NCI-H1694 (cell line): ENCODE results near the gene RPL13A.
"Not testable (repeated sequence)": the region's sequence is repeated elsewhere in the genome, so short reads cannot be mapped to it uniquely, and the experiment has no call there.

Experiments
- DNase-seq: peaks from one replicate; lab custom pipeline; 2025; lab: John Stamatoyannopoulos, UW

Gene RPL13A

DNA sequence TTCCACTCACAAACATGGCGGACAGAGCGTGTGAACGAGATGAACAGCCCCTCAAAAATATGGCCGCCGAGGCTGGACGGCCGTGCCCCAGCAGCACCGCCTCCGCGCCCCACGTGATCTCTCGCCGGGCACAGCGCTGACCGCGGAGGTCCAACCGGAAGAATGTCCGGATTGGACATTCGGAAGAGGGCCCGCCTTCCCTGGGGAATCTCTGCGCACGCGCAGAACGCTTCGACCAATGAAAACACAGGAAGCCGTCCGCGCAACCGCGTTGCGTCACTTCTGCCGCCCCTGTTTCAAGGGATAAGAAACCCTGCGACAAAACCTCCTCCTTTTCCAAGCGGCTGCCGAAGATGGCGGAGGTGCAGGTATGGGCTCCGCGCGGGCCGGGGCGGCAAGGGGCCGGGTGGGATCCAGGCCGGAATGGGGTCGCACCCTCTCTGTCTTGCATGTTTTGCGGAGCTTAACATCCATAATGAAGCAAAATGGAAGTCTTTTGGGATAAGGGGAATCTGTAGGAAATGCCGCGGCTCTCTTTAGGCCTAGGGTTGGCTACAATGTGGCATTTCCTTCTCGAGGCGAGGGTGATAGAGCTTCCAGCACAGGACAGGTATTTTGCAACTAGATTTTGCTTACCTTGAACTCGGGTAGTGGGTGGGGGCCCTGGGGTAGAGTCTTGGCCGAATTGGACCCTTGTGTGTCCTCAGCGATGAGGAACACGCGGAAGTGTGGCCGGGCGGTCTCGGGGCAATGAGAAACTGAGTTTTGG is at the start of gene RPL13A:
Gene RPL13A, plus strand, starts transcription at position 332 of the 769 bp plus-strand sequence. Its CDS starts 22 bp downstream, at position 354.
- peak; percentile 99 for DNase-seq

- DNase-seq, result no peak
These were observed 49.1 kb upstream of the RPL13A start for GRCh38 chr19:49438261-49438660.

- DNase-seq, result no peak
These were observed 47.6 kb upstream of the RPL13A start for GRCh38 chr19:49439836-49440235.

DNA sequence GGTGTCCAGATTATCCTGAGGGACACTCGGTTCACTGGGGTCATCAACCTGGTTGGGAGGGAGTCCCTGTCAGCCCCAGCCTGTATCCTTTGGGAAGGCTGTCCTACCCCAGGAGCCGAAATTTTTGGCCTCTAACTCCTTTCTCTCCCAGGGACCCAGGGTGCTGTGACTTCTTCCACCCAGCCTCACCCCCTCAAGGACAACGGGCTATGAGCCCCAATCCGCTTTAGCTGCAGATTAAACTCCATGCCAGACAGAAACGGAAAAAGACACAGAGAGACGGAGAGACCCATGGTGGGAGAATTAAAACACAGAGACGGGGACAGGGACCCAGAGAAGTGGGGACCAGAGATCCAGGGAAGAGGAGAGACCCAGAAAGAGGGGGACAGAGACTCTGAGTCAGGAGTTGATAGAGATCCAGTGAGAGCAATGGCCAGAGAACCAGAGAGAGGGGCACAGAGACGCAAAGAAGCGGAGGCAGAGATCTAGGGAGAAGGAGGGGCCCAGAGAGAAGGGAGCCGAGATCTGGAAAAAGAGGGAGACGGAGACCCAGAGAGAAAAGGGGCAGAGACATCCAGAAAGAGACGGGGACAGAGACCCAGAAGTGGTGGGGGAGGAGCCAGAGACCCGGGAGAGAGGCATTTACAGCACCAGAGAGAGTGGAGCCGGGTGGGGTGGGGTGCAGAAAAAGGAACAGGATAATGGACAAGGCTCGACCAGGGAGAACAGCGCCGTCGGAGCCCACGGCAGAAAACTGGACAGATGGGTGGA is 46.8 kb upstream of the RPL13A start:
- DNase-seq, result no peak

GRCh38 chr19:49441210-49441959 is 46.0 kb upstream of the RPL13A start, which contains the start of gene SLC17A7:
Gene SLC17A7, minus strand, starts transcription at chr19:49441527. Its CDS starts 148 bp downstream, at chr19:49441379.
- DNase-seq, result peak; percentile 86

DNA sequence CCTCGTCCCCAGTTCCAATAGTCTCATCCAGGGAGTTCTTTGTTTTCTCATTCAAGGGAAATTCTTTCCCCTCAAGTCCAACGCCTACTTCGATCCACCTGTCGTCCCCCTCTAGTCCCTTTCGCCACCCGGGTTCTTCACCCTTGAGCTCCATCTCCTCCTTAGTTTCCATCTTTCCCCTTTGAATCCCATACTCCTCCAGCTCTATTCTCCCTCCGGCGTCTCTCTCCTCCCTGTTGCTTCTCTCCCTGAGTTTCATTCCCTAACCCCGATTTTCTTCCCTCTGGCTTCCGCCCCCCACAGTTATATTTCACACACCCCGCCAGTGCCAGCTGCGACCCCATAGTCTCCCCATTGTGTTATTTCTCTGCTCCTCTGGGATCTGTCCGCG is 45.5 kb upstream of the RPL13A start:
- no peak for DNase-seq

DNA sequence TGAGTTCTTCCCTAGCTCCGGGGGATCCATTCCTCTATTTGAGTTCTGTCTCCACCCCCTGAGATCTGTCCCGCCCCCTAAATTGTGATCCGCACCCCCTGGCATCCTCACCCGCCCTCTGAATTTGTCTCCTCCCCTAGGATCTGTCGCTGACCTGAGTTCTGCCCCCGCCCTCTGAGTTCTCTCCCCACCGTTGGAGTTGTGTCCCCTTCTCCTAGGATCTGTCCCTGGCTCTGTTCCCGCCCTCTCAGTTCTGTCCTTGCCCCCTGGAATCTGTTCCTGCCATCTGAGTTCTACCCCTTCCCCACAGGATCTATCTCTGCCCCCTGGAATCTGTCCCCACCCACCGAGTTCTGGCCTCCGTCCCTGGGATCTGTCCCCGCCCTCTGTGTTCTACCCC is 45.1 kb upstream of the RPL13A start:
- DNase-seq, result peak; percentile 63

DNA sequence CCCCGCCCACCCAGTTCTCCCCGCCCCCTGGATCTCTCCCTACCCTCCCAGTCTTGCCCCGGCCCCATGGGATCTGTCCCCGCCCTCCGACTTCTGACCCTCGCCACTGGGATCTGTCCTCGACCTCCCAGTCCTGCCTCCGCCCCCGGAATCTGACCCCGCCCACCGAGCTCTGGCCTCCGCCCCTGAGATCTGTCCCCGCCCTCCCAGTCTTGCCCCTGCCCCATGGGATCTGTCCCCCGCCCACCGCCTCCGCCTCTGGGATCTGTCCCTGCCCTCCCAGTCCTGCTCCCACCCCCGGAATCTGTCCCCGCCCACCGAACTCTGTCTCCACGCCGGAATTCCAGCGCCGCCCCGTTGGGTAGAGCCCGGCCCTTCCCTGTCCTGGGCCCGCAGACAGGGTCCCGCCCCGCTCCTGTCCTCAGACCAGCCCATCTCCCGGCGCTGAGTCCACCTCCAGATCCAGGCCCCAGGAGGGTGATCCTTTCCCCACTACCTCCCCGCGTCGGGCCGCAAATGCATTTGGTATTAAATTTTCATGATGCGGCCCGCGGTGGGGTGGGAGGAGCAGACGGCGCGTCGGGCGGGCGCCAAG is 44.5 kb upstream of the RPL13A start:
- peak; percentile 94 for DNase-seq

DNA sequence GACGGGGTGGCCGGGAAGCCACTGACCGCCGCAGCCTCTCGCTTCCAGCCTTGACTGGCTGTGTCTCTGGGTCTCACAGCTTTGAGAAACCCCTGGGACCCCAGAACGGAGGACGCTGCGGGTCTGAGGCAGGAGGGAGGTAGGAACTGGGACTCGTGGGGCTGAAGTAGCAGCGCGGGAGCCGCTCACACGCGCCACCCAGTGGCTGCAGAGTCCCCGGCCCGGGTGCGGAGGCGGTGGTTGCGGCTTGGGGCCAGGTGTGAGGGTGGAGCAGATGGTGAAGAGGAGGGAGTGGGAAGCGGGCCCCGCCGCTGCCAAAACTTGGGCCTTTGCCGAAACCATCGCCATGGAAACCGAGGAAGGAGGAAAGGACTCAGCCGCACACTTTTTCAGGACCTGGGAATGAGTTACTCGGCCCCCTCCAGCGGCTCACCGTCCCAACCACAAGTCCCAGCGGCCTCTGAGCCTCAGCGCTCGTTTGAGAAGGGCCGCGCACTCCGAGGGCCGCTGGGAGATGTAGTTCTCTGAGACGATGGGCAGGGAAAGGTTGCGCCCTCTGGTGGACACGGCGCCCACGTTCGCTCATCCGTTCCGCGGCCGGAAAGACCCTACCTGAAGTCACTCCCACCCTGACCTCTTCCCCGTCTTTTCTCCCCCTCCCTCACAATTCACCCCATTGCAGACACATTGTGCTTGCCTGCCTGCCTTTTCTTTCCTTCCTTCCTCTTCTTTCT is 43.9 kb upstream of the RPL13A start:
- peak; percentile 97 for DNase-seq

DNA sequence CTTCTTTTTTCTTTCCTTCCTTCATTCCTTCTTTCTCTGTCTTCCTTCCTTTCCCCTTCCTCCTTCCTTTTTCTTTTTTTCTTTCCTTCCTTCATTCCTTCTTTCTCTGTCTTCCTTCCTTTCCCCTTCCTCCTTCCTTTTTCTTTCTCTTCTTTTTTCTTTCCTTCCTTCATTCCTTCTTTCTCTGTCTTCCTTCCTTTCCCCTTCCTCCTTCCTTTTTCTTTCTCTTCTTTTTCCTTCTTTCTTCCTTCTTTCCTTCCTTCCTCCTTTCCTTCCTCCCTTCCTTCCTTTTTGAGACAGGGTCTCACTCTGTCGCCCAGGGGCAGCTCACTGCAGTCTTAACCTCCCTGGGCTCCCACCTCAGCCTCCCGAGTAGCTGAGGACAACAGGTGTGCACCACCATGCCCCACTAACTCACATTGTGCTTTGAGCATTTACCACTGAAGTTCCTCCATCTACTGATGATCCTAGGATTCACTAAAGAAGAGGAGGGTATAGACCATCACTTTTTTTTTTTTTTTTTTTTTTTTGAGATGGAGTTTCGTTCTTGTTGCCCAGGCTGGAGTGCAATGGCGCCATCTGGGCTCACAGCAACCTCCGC is 43.2 kb upstream of the RPL13A start:
- DNase-seq, result not testable (repeated sequence)

DNA sequence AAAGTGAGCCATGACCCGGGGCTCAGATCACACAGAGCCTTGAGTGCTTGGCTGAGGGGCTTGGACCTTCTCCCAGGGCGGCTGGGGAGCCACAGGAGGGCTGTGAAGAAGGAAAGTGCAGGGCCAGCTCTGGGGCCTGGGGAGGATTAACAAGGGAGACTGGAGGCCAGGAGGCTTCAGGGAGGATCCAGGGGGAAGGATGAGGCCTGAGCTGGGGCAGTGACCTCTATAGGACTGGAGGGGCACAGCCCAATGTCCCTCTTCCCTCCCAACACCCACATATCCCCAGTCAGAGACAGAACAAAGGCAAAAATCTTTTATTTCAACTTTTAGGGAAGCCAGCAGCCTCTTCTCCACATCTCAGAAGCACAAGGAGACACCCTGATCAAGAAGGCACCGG is 41.4 kb upstream of the RPL13A start:
- DNase-seq, result no peak

- DNase-seq, result no peak
These were observed 39.6 kb upstream of the RPL13A start for GRCh38 chr19:49447485-49448431.

DNA sequence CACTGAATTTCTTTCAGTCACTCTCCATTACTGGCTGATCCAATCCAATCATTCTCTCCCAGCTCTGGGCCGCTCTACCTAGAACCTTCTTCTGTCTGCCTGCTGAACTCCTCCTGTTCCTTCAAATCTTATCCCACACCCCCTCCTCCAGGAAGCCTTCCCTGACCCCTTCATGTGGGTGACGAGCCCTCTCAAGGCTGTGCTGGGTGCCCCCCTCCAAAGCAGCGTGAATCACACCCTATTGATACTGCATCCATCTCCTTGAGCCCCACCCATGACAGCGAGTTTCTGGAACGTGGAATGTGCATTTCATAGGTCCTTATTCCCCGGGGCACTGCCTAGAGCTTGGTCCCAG is 39.0 kb upstream of the RPL13A start:
- DNase-seq, result no peak

DNA sequence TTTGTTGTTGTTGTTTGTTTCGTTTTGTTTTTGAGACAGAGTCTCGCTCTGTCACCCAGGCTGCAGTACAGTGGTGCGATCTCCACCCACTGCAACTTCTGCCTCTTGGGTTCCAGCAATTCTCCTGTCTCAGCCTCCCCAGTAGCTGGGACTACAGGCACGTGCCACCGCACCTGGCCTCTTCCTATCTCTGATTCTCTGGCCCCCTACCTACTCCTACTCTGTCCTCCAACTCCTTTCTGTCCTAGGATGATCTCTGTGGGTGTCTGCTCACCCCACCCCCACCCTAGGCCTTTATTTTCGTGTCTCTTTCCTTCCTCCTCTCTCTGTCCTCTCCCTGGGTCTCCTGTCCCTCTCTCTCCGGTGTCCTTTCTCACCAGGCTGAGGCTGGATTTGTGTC is 37.0 kb upstream of the RPL13A start:
- no peak for DNase-seq

DNA sequence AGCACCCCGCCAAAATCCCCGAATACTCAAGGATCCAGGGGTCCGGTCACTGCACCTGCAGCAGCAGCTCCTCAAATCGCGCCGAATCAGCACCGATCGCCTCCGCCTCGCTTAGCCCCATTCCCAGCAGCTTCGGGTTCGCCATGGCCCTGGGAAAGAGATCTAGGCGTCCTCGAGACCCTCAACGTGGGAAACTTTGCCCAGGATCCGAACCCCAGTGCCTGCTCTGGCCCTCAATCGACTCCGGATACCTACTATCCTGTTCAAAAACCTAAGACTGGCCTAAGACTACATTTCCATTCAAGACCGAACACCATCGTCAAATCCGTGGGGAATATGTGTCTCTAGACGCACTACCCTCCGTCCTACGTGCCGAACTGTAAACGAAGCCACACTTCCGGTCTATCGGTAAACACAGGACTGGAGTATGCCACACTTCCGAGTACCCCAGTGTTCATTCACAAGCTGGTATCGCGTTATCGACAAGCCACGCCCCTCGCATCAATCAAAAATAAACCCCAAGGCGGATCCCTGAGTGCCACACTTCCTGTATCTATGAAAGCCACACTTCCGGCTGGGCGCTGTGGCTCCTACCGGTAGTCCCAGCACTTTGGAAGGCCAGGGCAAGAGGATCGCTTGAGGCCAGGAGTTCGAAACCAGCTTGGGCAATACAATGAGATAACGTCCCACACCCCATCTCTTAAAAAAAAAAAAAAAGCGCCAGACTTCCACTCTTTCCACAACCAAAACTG is 35.8 kb upstream of the RPL13A start, which contains the start of gene PIH1D1:
Gene PIH1D1, minus strand, starts transcription at position 385 of the 752 bp plus-strand sequence. Its CDS starts 240 bp downstream, at position 145.
- DNase-seq, result peak; percentile 99

- peak; percentile 97 for DNase-seq
These were observed 34.2 kb upstream of the RPL13A start, which contains the start of gene ALDH16A1 for GRCh38 chr19:49453013-49453756. Gene ALDH16A1, plus strand, starts transcription at chr19:49453225. Its CDS starts 107 bp downstream, at chr19:49453332.

- no peak for DNase-seq
These were observed 33.6 kb upstream of the RPL13A start for GRCh38 chr19:49453757-49454240.

- no peak for DNase-seq
These were observed 31.6 kb upstream of the RPL13A start for GRCh38 chr19:49455773-49456172.
